CMK (cell line): ENCODE measurements around the gene ZNF473.

Experiments used
- DNase-seq: peaks from one replicate; pipeline ENCODE4 v3.0.0-alpha.2; 2010; ENCODE audit warnings: low read depth

ZNF473 gene

DNA sequence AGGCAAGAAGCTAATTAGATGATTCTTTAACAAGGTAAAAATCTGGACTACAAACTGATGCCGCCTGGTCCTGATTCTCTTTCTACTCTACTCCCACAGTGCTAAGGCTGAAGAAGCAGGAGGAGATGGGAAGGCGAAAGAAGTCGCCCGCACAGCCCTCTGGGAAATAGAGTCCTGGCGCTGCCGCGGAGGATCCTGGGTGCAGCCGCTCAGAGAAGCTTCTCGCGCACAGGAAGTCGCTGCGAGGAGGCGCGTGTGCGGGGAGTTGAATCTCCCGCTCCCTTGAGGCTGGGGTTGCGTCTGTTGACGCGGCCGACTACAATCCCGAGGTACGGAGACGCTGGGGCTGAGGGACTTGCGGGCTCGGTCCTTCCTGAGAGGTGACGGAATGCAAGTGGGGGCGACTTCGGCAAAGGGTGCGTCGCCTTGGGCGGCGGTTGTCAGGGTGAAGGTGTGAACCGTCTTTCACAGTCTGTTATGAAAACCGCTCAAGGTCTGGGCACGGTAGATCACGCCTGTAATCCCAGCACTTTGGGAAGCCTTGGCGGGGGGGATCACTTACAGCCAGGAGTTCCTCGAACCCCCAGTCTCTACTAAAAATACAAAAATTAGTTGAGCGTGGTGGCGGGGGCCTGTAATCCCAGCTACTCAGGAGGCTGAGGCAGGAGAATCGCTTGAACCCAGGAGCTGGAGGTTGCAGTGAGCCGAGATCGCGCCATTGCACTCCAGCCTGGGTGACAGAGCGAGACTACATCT, at the start of gene ZNF473:
Gene ZNF473, plus strand, starts transcription at position 212 of the 756 bp plus-strand sequence. CDS start 5,078 bp downstream, outside the sequence.
- DNase-seq, result peak; percentile 88

DNA sequence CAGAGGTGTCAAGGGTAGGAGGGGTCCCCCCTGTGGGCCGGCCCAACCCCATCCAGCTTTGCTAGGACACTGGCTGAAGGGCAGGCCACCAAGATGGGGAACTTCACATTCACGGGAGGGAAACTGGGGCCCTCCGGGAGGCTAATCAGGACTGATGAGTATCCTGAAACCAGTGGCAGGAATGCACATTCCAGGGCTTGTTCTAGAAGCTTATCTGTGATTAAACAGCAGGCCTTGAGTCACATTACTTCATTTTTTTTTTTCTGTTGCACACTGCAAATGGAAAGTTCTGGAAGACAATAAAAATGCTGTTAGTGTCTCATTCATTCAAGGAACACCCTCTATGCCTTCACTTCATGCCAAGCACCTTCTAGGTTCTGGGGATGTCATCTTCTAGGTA, 49.3 kb upstream of the ZNF473 start:
- no peak for DNase-seq

DNA sequence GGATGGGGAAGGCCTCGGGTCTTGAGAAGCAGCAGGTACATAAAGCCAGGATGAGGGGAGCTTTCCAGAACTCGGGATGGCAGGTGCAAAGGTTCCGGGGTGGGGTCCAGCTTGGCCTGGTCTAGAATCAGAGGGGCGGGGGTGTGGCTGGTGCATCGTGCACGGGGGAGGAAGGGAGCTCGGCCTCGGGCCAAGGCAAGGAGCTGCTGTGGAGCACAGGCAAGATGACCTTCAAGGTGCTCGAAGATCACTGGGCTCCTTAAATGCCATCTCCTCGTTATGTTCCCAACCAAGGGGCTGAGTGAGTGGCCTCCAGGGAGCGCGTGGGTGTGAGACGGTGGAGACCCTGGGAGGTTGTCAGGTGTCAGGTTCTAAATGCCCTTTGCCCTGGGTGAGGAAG, 48.7 kb upstream of the ZNF473 start:
- DNase-seq, result no peak

DNA sequence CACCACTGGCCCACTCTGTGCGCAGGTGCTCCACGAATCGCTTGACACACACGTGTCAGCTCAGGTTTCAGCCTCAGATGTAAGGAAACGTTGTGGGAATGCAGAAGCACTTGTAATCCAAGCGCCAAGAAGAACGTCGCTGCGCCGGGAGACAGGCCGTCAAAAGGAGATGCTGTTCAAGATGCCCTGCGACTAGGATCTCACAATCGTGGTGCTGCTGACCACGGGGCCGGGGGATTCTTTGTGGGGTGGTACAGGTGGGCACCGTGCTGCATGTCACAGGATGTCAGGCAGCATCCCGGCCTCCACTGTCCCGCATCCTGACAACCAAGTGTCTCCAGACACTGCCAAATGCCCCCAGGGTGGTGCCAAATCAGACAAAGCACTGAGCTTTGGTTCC, 47.9 kb upstream of the ZNF473 start:
- DNase-seq, result no peak

DNA sequence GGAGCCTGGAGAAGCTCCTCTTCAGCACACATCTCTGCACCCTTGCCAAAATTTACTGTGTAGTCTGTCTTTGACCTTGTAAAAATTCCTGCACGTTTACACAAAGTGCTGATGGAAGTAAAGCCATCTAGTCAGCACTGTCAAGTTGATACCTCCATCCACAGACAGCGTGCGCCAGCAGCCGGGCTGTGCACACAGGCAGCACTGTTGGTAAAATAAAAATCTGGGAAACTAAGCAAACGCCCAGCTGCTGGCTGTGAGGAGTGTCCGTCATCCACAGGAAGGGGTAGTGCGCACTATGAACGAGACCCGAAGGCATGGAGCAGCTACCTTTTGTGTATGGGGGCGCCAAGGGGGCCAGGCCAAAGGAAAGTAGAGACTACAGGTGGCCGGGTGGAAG, 47.5 kb upstream of the ZNF473 start:
- no peak for DNase-seq

DNA sequence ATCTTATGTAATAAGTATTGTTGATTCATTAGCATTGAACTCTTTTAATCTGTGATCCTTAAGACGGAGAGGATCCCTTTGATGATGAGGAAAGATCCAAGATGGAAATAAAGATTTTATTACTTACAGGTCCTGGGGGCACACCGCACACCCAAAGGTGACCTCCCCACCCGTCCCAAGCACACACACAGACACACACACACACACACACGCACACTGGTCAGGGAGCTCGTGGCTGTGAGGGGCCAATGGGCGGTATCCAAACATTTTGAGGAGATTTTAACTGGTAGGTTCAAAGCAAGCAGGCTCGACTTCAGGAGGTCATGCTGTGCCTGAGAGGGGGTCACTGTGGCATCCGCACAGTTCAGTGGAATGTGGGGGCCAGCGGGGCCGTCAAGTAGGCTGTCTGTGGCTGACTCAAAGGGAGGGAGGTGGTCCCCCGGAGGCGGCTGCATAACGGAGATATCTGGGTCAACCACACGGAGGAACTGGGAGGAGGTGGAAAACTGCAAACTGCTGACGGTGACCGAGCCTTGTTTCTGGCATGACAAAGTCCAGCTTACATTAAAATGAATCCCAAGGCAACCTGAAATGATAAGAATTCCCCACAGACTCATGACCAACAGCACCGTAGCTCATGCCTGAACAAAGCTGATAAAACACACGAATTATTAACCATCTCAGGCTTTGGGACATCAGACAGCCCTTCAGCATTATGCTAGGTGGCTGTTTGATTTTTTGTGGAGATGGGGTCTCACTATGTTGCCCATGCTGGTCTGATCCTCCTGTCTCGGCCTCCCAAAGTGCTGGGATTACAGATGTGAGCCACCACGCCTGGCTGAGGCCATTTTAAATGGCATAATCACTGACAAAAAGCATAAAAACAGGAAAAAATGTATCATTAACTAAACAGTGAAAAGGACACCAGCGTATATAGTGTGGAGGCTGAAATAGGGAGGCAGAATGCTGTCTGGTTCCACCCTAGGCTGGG, 43.9 kb upstream of the ZNF473 start:
- peak; percentile 77 for DNase-seq

DNA sequence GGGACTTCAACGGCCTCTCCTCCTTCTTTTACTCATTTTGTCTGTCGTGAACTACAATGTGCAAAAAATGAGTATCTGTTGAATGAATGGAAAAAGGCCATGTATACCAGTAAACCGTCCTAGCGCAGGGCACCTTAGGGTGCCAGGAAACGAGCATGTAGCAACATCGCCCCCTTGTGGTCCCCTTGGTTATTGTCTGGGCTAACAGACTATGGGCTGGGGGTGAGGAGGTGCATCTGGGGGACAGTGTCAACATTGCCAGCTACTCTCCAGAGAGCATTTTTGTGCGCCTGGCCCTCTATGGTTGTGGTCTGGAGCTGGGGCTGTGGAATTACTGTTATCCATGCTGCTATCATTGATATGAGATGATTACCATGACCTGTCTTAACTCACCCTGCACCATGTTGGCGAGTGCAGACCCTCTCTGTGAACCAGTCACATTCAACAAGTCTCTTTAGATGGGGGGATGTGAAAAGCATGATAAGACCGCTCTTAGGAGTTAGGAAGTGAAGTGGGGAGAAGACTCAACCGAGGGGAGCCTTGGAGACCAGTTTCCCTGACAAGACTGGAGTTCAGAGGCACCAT, 42.1 kb upstream of the ZNF473 start:
- peak; percentile 55 for DNase-seq

DNA sequence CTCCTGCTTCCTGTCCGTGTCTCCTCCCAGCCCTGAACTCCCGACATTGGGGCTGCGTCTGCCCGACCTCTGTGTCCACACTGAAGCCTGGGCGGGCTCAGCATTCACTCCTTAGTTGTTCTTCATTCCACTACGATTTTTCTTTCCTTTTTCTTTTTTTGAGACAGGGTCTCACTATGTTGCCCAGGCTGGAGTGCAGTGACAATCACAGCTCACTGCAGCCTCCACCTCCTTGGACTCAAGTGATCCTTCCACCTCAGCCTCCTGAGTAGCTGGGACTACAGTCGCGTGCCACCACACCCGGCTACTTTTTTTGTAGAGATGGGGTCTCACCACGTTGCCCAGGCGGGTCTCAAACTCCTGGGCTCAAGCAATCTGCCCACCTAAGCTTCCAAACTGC, 41.3 kb upstream of the ZNF473 start:
- DNase-seq, result no peak

DNA sequence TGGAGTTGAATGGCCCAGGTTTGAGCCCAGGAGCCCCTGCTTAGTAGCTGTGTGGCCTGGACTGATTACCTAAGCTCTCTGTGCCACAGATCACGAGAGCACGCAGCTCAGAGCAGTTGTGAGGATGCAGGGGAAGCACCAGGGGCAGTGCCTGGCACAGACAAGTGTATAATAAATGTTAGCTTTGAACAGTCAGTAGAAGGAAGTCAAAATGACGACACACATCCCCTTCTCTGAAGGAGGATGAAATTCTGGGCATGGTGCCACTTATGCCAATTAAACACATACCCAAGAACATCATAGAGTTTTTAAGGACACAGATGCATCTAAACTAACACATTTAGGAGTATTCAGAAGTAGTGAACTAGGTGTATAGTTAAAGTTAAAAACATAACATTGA, 39.9 kb upstream of the ZNF473 start:
- DNase-seq, result no peak

DNA sequence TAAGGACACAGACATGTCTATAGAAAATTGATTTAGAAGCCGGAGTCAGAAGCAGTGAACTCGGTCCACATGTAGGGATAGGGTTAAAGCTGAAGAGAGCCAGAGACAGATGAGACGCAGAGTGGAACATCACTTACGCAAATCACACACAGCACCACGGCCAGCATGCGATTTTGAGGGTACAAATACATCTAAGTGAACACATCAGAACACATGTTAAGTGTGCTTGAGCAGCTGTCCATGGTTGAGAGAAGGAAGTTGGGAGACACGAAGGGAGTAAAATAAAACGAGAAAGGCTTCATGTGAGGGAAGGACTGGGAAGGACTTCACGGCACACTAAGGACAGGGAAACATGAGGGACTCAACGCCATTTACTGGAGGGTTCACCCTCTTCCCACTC, 39.5 kb upstream of the ZNF473 start:
- DNase-seq, result no peak

DNA sequence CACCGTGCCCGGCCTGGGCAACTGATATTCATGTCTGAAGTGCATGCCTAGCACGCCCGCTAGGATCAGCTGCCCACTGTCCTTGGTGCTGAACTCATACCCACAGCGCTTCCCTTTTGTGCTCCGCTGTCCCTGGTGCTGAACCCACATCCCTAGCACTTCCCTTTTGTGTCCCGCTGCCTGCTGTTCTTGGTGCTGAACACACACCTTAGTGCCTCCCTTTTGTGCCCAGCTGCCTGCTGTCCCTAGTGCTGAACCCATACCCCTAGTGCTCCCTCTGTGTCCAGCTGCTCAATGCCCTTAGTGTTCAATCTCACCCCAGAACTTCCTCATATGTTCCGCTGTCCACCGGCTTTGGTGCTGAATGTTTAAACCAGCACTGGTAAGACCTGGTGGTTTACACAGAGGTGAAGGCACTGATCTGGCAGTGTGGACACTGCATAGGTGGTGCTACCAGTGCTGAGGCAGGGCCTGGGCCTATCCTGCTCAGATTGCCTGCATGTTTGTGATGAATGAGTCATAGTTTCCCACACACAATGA, 38.6 kb upstream of the ZNF473 start:
- peak; percentile 86 for DNase-seq

DNA sequence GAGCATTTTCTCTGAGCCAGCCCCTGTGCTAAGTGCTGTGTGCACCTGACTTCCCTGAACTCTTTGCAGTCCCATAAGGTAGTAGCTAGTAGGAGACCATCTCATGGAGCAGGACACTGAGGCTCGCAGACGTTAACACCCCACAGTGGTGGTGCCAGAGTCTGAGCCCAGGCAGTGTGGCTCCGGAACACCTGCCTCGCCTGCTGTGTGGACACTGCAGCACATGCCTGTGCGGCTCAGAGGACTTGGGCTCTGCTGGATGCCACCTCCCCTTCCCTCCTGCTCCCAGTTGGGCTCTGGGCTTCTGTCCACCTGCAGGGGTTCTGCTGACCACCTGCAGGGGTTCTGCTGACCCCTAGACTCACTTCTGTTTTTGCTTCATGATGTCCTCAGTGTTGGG, 37.8 kb upstream of the ZNF473 start:
- no peak for DNase-seq

DNA sequence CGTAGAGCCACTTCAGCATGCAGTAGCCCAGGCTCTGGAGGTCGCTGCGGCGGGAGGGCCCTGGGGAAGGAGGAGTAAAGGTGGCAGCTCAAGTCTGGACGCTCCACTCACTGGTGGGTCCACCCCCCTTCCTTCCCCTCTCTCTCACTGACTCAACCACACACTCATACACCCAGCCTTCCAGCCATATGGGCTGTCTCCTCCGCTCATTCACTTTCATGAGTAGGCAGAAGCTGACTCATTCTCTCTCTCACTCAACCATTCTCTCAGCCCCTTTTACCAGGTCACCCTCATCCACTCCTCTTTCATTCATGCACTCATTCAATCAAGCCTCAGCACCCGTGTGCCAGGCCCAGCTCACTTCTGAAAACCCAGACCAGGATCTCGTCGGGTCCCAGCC, 37.4 kb upstream of the ZNF473 start:
- DNase-seq, result no peak

DNA sequence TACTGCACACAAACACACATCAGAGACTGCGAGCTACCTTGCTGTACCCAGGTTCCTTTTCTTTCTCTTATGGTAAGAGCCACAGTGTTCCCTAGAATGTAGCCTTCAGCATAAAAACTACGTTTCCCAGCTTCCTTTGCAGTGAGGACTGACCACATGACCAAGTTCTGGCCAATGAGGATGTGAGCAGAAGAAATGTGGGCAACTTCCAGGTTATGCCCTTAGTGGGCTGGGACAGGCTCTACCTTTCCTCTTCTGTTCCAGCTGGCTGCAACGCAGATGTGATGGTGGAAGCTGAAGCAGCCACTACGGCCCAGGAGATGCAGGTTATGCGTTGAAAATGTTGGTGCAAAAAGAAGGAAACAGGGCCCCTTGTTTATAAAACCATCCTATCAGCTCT, 28.1 kb upstream of the ZNF473 start:
- peak; percentile 49 for DNase-seq

DNA sequence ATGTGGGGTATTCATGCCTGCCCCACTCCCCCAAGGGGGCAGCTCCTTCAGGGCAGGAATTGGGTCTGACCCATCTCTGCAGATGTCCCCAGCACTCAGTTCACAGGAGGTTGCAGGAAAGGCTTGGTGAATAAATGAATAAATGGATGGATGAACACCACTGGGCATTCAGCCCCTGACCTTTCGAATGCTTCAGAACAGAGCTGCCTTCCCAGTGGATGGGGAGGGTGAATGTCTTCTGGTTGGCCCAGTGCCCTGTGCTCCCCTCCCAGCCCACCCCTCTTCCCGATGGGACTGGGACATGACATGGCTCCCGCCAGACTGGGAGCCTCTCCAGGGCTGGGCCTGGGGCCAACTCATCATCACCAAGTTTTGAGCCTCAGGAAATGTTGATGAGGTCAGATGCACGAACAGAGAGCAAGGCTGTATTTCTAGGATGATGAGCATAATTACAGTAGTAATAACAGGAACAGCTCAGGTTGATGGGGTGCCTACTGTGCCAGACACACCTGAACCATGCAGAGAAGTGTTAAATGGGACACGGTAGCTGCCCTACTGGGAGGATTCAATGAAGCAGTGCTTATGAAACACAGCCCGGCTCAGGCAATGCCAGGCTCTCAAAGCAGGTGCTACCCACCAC, 26.3 kb upstream of the ZNF473 start:
- DNase-seq, result no peak

DNA sequence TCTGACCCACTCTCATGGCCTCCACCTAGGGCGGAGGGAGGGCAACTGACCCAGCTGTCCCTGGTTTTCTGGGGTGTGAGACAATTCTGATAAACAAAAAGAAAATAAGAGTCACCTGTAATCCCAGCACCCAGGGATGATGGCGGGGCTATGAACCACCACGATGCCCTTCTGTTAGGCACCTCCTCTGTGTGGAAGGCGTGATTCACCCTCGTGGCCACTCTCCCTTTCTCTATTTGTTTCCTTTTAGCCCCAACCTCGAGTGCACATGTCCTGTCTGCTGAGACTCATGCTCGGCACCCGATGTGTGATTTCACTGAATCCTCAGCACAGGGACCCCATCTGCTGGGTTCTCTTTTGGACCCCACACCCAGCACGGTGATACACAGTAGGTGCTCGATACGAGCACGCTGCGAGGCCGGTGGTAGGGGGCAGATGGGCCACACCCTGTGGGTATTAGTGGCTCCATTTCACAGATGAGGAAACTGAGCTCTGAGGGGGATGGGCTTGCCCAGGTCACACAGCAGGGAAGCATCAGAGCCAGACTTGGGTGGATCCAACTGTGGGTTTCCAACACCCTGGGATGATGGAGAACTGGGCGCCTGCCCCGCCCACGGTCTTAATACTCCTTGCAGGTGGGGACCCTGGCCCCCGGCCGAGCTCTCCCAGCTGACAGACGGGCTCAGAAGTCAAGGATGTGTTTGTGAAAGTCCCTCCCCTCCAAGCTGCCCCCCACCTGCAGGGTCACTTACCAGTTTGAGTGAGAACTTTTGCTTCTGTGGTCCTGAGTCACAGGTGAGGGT, 25.6 kb upstream of the ZNF473 start:
- no peak for DNase-seq

DNA sequence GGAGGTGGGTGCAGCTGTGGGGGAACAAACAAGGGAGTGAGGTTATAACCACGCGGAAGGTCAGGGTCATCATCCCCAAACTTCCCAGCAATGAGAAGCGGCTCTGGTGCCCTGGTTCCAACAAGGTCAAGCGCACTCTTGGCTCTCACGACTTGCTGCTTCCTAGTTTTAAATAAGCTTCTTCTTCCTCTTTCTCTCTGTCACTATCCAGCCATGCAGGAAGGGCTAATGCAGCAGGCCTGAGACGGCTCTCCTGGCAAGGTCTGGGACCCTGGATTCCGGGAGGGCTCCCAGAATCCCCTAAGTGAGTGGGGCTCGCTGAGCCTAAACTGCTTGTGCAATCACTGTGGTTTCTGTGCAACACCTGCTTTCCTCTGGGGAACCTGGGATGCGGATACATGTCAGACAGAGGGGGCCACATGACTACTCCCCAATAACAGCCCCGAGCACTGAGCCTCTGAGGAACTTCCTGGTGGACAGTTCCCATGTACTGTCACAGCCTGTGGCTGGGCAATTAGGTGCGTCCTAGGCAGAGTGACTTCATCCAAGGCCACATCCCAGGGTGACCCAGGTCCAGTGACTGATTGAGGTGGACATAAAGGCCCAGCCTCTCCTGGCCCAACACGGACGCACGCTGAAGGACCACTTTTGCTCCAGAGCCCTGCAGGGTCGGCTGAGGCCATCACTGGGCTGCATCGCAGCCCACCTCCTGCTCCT, 24.8 kb upstream of the ZNF473 start:
- no peak for DNase-seq

DNA sequence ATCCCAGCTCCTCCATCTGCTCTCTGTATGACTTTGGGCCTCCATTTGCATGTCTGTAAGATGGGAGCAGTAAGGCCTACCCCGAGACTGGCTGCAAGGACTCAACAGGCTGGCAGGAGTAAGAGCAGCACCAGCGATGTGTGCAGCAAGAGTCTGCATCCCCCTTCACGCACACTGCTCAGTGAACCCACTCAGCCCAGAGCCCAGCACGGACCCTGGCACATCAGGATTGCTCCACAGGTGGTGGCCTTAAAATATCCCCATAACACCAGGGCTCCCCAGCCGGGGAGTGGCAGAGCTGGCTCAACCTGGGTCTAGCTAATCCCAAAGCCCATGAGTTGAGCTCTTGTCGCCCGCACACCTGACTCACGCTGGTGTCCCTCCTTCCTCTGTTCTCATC, 24.0 kb upstream of the ZNF473 start:
- no peak for DNase-seq

DNA sequence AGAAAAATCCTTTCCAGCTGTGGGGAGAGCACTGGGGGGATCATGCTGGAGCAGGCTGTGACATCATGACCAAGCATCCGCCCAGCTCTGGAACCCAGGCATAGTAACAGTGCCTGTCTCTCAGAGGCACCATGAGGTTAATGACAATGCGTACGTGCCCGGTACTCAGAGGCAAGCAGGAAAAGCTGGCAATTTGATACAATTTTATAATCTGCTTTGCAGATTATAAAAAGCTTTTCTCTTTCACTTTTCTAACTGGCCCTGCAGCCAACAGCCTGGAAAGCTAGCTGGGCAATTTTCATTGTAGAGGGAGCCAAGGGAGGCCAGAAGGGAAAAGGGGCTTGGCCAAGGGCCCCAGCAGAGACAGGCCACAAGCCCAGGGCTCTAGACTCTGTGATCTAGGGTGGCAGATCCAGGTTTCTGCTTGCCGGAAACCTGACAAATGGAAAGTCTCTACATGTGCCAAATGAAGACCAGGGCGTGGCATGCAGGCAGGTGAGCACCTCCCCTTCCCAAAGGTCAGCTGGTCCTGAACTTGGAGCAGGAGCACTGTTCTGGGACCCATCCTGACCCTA, 23.3 kb upstream of the ZNF473 start:
- no peak for DNase-seq

DNA sequence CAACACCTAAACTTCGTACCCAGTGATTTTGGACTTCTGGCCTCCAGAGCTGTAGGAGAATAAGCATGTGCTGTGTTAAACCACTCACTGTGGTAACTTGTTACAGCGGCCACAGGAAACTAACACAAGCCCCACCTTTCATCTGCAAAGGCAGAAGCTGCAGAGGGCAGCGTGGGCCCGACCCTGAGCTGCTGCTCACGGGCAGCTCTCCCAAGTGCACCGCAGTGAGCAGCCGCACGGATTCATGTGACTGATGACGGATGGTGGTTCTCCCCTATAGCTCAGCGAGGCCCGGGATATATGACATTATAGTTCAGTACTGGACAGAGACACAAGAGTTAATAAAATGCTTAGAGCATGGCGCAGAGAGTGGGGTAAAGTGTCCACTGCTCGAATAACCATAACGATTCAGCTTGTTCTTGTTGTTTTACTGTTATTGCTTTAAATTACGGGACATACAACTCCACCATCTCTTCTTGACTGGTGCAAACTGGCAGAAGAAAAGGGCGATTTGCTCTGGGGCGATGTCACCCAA, 22.5 kb upstream of the ZNF473 start:
- no peak for DNase-seq
